GM19240 (cell line): Measurements from ENCODE around the gene ITM2A.

Experiments used
- DNase-seq: peaks from one replicate; pipeline ENCODE4 v3.0.0; 2011; ENCODE audit warnings: low spot score; ENCODE audit not compliant: insufficient read length

The ITM2A gene

GRCh38 chrX:79366873-79367749, at the start of gene ITM2A:
Gene ITM2A (minus strand): TSS chrX:79367334. CDS start chrX:79367215, 119 bp downstream.
- DNase-seq, result no peak

- DNase-seq, result no peak
Measured at GRCh38 chrX:79415056-79415455, 47.9 kb upstream of the ITM2A start.

- DNase-seq, result no peak
Measured at GRCh38 chrX:79413963-79414362, 46.8 kb upstream of the ITM2A start.

- no peak for DNase-seq
Measured at GRCh38 chrX:79412972-79413371, 45.8 kb upstream of the ITM2A start.

- DNase-seq, result no peak
Measured at GRCh38 chrX:79412166-79412565, 45.0 kb upstream of the ITM2A start.

GRCh38 chrX:79409657-79410056, 42.5 kb upstream of the ITM2A start:
- no peak for DNase-seq

- DNase-seq, result no peak
Measured at GRCh38 chrX:79408623-79409322, 41.6 kb upstream of the ITM2A start.

GRCh38 chrX:79400623-79401022, 33.5 kb upstream of the ITM2A start:
- no peak for DNase-seq

GRCh38 chrX:79375340-79375739, 8.2 kb upstream of the ITM2A start:
- DNase-seq, result no peak

- DNase-seq, result no peak
Measured at GRCh38 chrX:79371640-79372039, 4.5 kb upstream of the ITM2A start.

GRCh38 chrX:79371101-79371500, 4.0 kb upstream of the ITM2A start:
- DNase-seq, result no peak

- DNase-seq, result no peak
Measured at GRCh38 chrX:79369871-79370270, 2.7 kb upstream of the ITM2A start.

- DNase-seq, result no peak
Measured at GRCh38 chrX:79368441-79368840, 1.3 kb upstream of the ITM2A start.

- no peak for DNase-seq
Measured at GRCh38 chrX:79367907-79368306, 773 bp upstream of the ITM2A start.

GRCh38 chrX:79366556-79366872, 620 bp downstream of the ITM2A start:
- no peak for DNase-seq

- no peak for DNase-seq
Measured at GRCh38 chrX:79365591-79365990, 1.5 kb downstream of the ITM2A start.

GRCh38 chrX:79364306-79364705, 2.8 kb downstream of the ITM2A start:
- no peak for DNase-seq

- no peak for DNase-seq
Measured at GRCh38 chrX:79361192-79361870, 5.8 kb downstream of the ITM2A start.

- no peak for DNase-seq
Measured at GRCh38 chrX:79336869-79337815, 30.0 kb downstream of the ITM2A start.

GRCh38 chrX:79330022-79330421, 37.1 kb downstream of the ITM2A start:
- DNase-seq, result no peak
